HG03095 (cell line): ENCODE data around the gene EFHC1.
A peak's percentile ranks its signal among the peaks of the same experiment; 100 is the strongest.

ENCODE experiments used
- ATAC-seq: cut with Tn5 transposase; IDR thresholded peaks from one replicate; pipeline ENCODE4 v1.9.1; 2021; ENCODE audit warnings: moderate library complexity; ENCODE audit not compliant: unreplicated experiment

EFHC1 gene

DNA sequence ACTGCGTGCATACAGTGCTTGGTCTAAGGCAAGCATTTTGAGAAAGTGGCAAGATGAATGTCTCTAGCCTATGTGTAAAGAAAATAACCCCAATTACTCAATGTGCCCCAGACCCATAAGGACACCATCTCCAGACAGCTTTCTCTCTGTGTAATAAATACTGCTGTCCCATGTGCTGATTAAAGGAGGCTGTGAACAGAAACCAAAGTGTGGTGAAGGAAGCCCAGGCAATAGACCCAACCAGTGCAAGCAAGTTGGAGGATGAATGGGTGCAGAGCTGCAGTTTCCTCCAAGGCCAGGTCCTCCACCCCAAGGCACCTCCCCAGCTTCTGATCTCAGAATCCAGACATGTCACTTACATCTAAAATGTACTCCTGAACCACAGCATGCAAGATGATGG is 96.1 kb downstream of the EFHC1 start:
- ATAC-seq, result no peak

DNA sequence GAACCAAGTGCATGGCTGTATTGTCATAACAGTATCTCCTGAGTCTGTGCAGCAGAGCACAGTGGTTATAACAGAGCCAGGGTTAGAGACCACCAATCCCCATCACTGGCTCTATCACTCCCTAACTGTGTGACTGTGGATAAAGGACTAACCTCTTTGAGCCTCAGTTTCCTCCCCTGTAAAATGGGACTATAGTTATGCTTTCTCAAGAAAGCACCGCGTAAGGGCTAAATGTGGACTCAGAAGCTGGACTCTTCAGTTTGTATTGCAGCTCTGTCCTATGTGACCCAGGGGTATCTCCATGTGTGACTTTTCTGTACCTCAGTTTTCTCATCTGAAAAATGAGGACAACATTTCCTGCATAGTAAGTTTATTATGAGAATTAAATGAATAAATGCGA is 96.8 kb downstream of the EFHC1 start:
- no peak for ATAC-seq

GRCh38 chr6:52517502-52518278 is 97.5 kb downstream of the EFHC1 start:
- ATAC-seq, result peak; percentile 97

DNA sequence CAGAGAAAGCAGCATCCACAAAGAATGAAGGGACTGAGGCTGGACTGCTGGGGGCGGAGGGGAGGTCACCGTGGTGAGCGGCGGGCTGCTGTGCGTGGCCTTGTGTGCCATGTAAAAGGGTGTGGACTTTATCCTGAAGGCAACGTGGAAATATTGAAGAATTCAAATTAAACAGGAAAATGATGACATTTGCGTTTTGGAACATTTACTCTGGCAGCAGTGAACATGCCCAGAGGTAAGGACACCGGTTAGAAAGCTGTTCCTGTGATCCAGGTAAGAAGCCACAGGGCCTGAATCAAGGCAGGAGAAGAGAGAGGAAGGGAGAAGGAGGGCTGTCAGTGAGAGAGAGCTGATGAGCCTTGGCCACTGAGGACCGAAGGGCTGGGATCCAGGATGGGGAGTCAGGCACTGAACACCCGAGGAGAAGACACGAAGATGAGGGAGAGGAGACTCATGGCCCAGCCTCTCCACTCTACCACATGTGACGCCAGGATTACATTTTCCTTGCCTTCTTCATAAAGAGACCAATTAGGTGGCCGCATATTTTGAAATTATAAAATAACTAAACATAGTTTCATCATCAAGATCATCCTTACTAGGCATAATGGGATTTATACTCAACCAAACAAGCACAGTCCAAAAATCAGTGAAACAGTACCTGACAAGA is 98.3 kb downstream of the EFHC1 start:
- ATAC-seq, result no peak

- ATAC-seq, result no peak
These were observed 99.5 kb downstream of the EFHC1 start for GRCh38 chr6:52519618-52520017.

DNA sequence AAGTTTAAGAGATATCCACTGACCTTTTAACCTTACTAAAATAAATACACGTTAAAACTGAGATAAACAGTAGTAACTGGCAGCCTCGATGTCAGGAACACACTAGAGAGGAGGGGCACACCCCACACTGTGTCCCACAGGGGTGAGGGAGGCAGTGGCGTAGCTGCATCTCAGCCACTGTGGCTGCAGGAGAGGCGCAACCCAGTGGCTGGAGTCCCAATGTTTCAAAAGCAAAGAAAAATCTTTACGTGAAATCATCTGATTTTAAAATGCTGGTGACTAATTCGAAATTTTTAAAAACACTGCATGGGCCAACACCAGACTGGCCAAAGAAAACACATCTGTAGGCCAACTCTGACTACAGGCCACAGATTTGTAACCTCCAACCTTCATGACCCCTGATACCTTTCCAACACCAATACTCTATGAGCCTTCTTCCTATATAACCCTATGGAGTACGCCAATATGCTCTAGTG is 102.0 kb downstream of the EFHC1 start:
- no peak for ATAC-seq

- ATAC-seq, result no peak
These were observed 102.5 kb downstream of the EFHC1 start for GRCh38 chr6:52522655-52523054.

DNA sequence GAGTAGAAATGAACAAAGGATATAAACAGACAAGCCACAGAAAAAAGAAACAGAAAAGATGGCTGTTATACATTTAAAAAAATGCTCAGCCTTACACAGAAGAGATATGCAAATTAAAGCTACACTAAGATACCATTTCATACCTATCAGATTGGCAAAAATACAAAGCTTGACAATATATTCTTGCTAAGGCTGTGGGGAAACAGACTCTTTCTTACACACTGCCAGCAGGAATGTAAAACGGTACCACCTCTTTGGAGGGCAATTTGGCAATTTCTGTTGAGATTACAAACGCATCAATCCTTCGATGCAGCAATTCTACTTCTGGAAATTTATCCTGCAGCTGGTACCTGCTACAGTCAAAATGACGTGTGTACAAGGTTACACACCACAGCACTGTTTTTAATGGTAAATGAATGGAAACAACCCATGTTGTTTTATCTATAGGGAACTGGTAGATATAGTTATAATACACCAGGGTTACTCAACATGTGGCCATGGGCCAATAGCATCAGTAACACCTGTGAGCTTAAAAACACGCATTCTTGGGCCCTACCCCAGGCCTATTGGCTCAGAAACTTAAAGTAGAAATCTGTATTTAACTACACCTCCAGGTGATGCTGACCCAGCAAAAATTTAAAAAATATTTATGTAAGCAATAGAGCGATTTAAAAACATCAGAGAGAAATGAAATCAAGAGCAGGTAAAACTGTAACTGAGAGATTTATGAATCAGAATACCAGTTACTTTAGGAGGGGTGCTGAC is 103.4 kb downstream of the EFHC1 start:
- no peak for ATAC-seq

DNA sequence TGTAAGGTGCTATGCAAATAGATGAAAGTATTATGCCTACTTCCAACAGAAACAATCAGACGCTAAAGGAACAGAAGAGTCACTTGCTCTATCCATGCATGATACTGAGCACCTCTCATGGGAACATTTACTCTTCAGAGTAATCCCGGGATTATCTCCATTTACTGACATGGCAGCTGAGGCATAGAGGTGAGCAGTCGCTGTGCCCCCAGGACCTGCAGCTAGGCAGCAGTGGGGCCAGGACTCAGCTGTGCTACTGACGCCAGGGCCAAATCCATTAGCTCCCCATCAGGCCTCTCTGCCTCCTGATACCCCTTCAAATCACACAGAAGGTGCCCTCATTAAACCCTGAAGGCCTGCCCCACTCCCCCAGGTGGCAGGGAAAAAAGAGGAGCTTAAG is 104.8 kb downstream of the EFHC1 start:
- ATAC-seq, result no peak

DNA sequence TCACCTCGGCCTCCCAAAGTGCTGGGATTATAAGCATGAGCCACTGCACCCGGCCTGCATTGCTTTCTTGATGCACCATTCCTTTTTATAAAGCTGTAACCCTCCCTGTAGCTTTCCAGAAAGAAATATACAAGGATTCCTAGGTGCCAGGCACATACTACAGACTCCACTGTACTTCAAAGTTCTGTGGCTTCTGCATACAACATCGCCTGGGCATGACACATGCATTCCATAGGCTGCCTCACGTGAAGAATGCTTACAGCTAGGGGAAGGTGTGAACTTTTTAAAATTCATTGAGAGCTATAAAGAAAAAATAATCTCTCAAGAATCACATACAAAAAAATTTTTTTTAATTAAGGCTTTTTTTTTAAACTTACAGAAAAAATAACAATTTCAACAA is 106.5 kb downstream of the EFHC1 start:
- ATAC-seq, result no peak

DNA sequence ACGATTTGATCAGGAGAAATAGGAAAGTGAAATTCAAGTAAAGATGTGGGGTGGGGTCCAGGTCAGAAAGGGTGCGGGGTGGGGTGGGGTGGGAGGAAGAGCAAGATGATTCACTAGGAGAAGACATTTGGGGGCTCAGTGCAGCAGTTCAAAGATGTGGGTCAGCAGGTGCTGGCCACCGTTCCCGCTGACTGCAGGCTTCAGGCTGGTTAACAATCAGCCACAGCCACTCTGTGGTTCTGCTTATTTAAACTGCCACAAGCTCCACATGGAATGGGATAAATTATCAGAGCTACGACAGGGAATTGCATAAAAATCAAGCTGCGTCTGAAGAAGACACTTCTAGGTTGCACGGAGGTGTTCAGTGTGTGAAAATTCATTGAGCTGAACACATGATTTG is 107.3 kb downstream of the EFHC1 start:
- ATAC-seq, result no peak

DNA sequence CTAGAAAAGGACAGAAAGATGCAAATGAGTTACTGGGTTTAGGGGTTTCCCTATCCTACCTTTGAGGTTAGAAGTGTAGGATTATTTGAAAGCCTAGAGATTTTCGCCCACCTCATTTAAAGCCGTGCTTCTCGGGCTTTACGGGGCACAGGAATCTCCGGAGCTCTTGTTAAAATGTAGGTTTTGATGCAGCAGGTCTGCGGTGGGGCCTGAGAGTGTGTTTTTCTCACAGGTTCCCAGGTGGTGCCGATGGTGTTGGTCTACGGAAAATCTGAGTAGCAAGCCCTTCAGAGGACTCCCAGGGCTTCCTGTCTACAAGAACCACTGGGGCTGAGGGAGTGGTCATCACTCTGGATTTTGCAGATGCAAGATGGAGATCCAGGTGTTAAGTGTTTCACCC is 109.2 kb downstream of the EFHC1 start:
- ATAC-seq, result peak; percentile 47

DNA sequence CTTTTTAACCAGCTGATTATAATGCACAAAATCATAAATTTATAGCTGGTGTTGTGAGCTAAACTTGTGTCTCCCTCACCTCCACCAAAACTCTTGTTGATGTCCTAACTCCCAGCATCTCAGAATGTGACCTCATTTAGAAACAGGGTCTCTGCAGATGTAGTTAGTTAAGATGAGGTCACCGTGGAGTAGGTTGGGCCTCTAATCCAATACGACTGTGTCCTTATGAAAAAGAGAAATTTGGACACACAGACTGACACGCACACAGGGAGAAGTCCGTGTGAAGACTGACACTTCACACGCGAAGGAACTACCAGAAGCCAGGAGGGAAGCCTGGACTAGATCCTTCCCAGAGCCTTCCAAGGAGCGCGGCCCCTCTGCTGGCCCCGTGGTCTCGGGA is 110.2 kb downstream of the EFHC1 start:
- no peak for ATAC-seq

DNA sequence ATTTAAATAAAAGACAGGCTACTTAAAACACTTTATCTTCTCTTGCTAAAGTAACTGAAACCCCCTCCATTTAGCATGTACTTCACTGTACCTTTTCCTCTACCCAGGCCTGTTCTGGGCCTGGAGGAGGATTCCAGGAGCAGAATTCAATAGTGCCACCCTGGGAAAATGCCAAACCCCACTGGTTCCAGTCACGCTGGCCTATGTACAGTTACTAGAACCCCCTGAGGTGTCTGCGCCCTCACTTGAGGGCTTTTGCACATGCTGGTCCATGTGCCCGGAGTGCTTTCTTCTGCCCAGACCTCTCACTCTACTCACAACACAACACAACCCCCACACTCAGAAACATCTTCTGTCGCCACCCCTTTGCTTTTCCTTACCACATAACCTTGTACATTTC is 111.3 kb downstream of the EFHC1 start:
- ATAC-seq, result no peak

DNA sequence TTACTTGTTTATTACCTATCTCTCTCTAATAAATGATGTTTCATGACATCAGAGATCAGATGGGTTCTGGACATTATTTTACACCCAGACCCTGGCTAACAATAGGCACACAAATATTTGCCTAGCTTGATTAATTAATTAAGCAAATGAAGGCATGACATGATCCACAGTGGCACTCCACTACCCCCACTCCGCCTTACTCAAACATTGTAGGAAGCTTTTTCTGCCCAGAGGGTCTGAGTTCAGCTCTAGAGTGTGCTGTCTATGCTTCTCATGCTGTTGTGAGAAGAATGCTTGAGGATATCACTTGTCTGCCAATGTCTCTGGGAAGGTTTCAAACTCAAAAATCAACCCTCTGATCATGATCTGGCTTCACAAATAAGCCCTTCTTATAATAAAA is 111.7 kb downstream of the EFHC1 start:
- no peak for ATAC-seq

DNA sequence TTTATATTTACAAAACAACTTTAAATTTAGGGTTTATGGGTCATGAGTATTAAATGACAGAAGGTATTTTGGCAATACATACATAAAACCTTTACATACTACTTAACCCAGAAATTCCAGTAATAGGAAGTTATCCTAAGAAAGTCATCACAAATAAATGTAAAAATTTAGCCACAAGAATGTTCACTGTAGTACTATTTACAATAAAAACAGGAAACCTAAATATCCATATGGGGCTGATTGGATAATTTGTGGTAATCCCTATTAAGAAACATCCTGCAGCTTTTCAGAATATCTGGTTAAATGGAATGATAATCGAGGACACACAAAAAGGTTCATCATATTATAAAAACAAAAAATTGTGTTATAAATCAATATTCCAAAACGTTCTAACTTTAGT is 112.3 kb downstream of the EFHC1 start:
- no peak for ATAC-seq

DNA sequence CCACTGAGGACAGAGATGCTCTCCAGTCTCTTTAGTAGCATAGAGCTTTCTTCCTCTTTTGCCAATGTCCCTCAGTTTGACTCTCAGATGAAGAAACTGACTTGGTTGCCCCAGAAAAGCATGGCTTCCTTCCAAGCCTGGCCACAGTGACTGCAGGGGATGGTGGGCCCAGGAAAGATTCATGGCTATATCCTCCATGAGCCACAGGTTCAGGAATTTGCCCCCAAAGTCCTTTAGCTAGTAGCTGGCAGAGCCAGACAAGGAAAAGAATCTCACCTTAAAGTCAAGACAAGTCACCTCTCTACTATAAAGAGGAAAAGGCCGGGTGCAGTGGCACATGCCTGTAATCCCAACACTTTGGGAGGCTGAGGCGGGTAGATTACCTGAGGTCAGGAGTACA is 113.3 kb downstream of the EFHC1 start:
- ATAC-seq, result no peak

- ATAC-seq, result no peak
These were observed 114.2 kb downstream of the EFHC1 start for GRCh38 chr6:52534363-52534762.

DNA sequence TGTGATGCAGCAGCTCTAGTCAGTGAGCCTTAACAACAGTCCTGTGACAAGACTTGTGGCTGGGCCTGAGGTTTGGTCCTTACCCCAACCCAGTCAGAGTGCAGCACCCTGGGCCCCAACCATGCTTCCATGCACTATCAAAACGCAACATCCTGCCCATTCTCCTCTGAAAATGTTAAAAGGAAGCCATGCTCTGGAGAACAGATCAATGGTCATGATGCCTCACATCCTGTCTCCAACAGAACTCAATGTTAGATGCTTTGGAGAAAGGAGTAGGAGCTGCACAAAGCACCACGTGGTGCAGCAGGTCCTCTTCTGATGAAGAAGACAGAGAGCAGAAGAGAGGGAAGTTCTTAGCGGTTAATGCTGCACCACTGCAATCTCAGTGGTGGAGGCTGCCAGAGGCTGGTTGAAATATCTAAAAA is 114.8 kb downstream of the EFHC1 start:
- no peak for ATAC-seq

DNA sequence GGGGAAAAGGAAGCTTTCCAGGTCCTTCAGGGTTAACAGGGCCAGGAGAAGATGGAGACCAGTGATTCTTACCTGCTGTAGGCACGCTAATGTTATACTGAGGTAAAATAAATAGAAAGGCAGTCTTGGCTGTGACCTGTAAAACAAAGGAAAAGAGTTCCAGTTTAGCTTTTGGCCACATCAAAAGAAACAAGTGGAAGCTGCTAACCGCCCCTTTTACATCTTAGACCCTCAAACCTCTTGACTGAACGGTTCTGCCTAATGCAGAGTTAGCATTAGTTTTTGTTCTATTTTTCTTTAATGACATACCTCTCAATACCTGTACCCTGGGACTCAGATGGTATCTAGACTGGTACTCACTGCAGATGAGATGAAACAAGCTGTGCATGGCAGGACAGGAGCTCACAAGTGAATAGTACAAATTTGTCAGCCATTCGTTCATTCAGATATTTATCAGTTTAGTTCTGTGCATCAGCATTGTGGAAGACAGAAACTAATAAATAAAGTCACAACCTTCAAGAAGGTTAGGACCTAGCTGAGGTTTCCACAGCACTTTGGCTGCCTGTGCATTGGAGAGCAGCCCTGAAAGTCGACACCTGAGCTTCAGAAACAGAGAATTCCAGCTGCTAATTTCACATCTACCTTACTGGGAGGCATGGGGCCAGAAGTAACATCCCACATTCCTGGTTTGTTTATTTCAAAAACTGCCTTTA is 115.7 kb downstream of the EFHC1 start:
- ATAC-seq, result peak; percentile 15

GRCh38 chr6:52536424-52536916 is 116.3 kb downstream of the EFHC1 start:
- ATAC-seq, result peak; percentile 44
